Fibroblast of lung (primary cell): ENCODE data around the gene MYOM3. TPM values are rescaled to one million over a fixed set of nuclear protein-coding genes. Genes with fewer than 3 reads are reported as not detected.

Experiments used
- DNase-seq, 2 donors: peaks; one replicate each; pipeline versions ENCODE4 v3.0.0 to v3.0.0-alpha.2; 2010; ENCODE audit warnings: low read depth in 2 of 2
- H2AFZ ChIP-seq: 2 replicates; pipeline ENCODE4 v1.5.1; 2012; ENCODE audit warnings: low read length, control low read depth, inconsistent platforms
- H3K27ac ChIP-seq: 2 replicates; pipeline ENCODE4 v1.5.1; 2011; ENCODE audit warnings: low read length, control low read depth; ENCODE audit not compliant: insufficient read depth
- H3K27me3 ChIP-seq: 2 replicates; pipeline ENCODE4 v1.5.1; 2011; ENCODE audit warnings: mild to moderate bottlenecking, low read length; ENCODE audit not compliant: control insufficient read depth, insufficient read depth
- H3K36me3 ChIP-seq: 2 replicates; pipeline ENCODE4 v1.5.1; 2011; ENCODE audit warnings: low read length; ENCODE audit not compliant: control insufficient read depth, insufficient read depth
- H3K4me1 ChIP-seq: 2 replicates; pipeline ENCODE4 v1.5.1; 2011; ENCODE audit warnings: low read length; ENCODE audit not compliant: control insufficient read depth, insufficient read depth; ENCODE audit errors: extremely low read depth
- H3K4me2 ChIP-seq: 2 replicates; pipeline ENCODE4 v1.5.1; 2011; ENCODE audit warnings: low read length, control low read depth; ENCODE audit not compliant: insufficient read depth; ENCODE audit errors: extremely low read depth
- H3K4me3 ChIP-seq, 4 experiments: fragments of 200-600 bp in 1 of 4; sonication (generic) in 1 of 4; replicated peaks in 1 of 4; 2 replicates each; pipeline ENCODE4 v1.5.1; 2011 to 2016; ENCODE audit warnings: low read length in 4 of 4, low read depth in 3 of 4, mild to moderate bottlenecking in 3 of 4, control low read depth in 2 of 4, inconsistent platforms in 1 of 4, mixed read lengths in 1 of 4; ENCODE audit not compliant: insufficient read depth in 1 of 4; ENCODE audit errors: control extremely low read depth in 1 of 4
- H3K79me2 ChIP-seq: 2 replicates; pipeline ENCODE4 v1.5.1; 2012; ENCODE audit warnings: mild to moderate bottlenecking, low read length, inconsistent platforms; ENCODE audit not compliant: control insufficient read depth, insufficient read depth
- H3K9ac ChIP-seq: 2 replicates; pipeline ENCODE4 v1.5.1; 2011; ENCODE audit warnings: mild to moderate bottlenecking, low read length, control low read depth; ENCODE audit not compliant: insufficient read depth
- H3K9me3 ChIP-seq: 2 replicates; pipeline ENCODE4 v1.5.1; 2012; ENCODE audit warnings: low read depth, low read length; ENCODE audit not compliant: control insufficient read depth, insufficient read depth
- H4K20me1 ChIP-seq: 2 replicates; pipeline ENCODE4 v1.5.1; 2011; ENCODE audit warnings: low read length; ENCODE audit not compliant: control insufficient read depth, insufficient read depth; ENCODE audit errors: extremely low read depth
- EZH2 ChIP-seq: IDR thresholded peaks from 2 replicates; pipeline ENCODE4 v1.5.1; 2012; ENCODE audit warnings: low read length, control low read depth, mild to moderate bottlenecking; ENCODE audit errors: missing control alignments
- polyA plus RNA-seq, 2 donors: library from polyadenylated mRNA; depleted of rRNA in 1 of 2; stranded (reverse) in 1 of 2; unstranded in 1 of 2; fragments of >200 nt; gene quantifications; 2 replicates each; pipeline ENCODE4 v1.2.1, GENCODE V29; 2011 to 2012; ENCODE audit warnings: missing spikeins in 1 of 2
- total RNA-seq: library from RNA; depleted of rRNA; stranded (reverse); fragments of >200 nt; gene quantifications from 2 replicates; pipeline ENCODE4 v1.2.1, GENCODE V29; 2014
- TF ChIP-seq, protein P1 (sequence below), 2 donors: IDR thresholded peaks in 1 of 2; conservative IDR thresholded peaks in 1 of 2; 1 replicate in 1 of 2; 2 replicates in 1 of 2; pipeline ENCODE4 v1.5.1; 2011 to 2012; ENCODE audit warnings: low read length in 2 of 2, control low read depth in 1 of 2, inconsistent platforms in 1 of 2, low read depth in 1 of 2, mild to moderate bottlenecking in 1 of 2

Gene MYOM3
- total and polyA plus RNA-seq, 2 donors (not counting 1 experiment from before 2014, with no cell fraction given), result not detected

DNA sequence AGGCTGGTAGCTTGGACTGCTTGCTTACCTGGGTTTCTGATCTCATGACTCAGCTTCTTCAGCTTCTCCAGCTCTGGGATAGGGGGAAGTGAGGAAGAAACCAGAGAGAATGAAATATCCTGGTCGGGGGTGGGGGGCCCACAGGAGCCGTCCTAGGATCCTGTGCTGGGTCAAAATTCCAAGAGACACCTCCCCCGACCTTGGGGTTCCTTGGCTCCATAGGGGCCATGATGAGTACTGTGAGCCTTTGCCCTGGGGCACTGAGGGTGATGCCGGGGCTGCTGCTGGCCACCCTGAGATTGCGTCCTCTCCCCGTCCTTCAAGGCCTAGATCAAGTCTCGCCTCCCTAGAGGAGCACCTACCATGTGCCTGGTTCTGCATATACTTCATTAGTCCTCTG, 40.0 kb downstream of the MYOM3 start:
- Histone ChIP-seq H3K4me3 (no peak overlapping the region), H3K27me3 (no peaks in the 10 kb centered on the region), H2AFZ (no peak overlapping the region), H3K9me3 (no peaks in the 10 kb centered on the region), H3K4me1 (no peaks in the 10 kb centered on the region), H3K4me2 (no peak overlapping the region), H3K36me3 (no peaks in the 10 kb centered on the region), H3K79me2 (no peaks in the 10 kb centered on the region), H3K27ac (no peak overlapping the region), H3K9ac (no peak overlapping the region), H4K20me1 (no peaks in the 10 kb centered on the region)
- TF ChIP-seq, protein P1, sequence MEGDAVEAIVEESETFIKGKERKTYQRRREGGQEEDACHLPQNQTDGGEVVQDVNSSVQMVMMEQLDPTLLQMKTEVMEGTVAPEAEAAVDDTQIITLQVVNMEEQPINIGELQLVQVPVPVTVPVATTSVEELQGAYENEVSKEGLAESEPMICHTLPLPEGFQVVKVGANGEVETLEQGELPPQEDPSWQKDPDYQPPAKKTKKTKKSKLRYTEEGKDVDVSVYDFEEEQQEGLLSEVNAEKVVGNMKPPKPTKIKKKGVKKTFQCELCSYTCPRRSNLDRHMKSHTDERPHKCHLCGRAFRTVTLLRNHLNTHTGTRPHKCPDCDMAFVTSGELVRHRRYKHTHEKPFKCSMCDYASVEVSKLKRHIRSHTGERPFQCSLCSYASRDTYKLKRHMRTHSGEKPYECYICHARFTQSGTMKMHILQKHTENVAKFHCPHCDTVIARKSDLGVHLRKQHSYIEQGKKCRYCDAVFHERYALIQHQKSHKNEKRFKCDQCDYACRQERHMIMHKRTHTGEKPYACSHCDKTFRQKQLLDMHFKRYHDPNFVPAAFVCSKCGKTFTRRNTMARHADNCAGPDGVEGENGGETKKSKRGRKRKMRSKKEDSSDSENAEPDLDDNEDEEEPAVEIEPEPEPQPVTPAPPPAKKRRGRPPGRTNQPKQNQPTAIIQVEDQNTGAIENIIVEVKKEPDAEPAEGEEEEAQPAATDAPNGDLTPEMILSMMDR (conservative IDR thresholded peaks at IDR 0.05 in 1 of 2, IDR thresholded peaks at IDR 0.05 in 1 of 2; ENCODE audit: low read depth in 1 of 2, low read length in 2 of 2), result no peak
- no peak for TF ChIP-seq EZH2
- no peak for DNase-seq

DNA sequence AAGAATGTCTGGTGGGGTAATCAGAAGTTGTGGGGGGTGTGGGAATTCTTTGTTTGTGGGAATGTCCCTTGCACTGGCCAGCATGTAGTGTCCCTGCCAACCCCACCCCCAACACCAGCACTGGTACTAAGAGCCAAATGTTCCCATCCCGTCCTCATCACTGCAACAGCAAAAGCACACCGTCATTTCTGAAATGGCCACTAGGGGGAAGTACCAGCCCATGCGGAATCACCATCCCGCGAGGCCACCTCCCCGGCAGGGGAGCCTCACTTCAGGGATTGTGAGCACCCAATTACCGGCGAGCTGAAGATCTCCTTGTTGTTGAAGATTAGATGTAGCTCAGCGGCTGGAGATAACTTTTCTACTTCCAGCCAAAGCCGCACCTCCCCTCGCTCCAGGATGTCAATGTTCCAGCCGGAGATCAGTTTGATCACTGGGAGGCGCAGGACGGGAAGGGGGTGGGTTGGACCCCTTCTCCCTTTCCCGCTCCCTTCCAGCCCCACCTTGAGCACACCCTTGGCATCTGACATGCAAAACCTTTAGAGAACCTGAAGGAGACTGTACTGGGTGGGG, 41.0 kb downstream of the MYOM3 start:
- no peak overlapping the region for H3K27ac ChIP-seq
- no peaks in the 10 kb centered on the region for H3K79me2 ChIP-seq
- TF ChIP-seq, protein P1 (conservative IDR thresholded peaks at IDR 0.05 in 1 of 2, IDR thresholded peaks at IDR 0.05 in 1 of 2; ENCODE audit: low read depth in 1 of 2, low read length in 2 of 2), result peak; percentile 78 to 89
- TF ChIP-seq EZH2, result no peak
- DNase-seq, result peak; percentile 60 to 74
- no peak overlapping the region for H3K4me2 ChIP-seq
- H3K36me3 ChIP-seq, result no peaks in the 10 kb centered on the region
- H4K20me1 ChIP-seq, result no peaks in the 10 kb centered on the region
- H3K9ac ChIP-seq, result no peak overlapping the region
- no peaks in the 10 kb centered on the region for H3K9me3 ChIP-seq
- no peaks in the 10 kb centered on the region for H3K27me3 ChIP-seq
- no peaks in the 10 kb centered on the region for H3K4me1 ChIP-seq
- peak overlapping the region in 1 of 4 experiments; percentile 16 for H3K4me3 ChIP-seq
- H2AFZ ChIP-seq, result no peak overlapping the region

DNA sequence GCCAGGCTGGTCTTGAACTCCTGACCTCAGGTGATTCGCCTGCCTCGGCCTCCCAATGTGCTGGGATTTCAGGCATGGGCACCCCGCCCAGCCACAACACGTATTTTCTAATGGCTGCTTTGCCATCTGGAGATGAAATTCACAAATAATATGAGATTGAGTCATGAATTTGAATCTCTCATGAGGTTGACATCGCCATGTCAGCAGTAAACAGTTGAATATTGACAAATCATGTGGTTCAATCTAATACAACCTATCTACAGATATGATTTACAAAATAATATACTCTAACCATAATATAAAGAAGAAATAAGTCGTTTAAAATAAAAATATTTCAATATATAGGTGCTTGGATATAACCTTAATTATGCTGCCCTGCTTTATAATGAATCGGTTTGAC, 42.1 kb downstream of the MYOM3 start:
- Histone ChIP-seq H2AFZ (no peak overlapping the region), H3K9me3 (no peaks in the 10 kb centered on the region), H3K36me3 (no peaks in the 10 kb centered on the region), H3K4me3 (no peak overlapping the region), H3K27me3 (peaks cover 5% of the 10 kb centered on the region), H3K27ac (no peak overlapping the region), H3K79me2 (no peaks in the 10 kb centered on the region), H3K4me2 (no peak overlapping the region), H4K20me1 (no peaks in the 10 kb centered on the region), H3K4me1 (no peaks in the 10 kb centered on the region), H3K9ac (no peak overlapping the region)
- no peak for DNase-seq
- TF ChIP-seq, protein P1 (conservative IDR thresholded peaks at IDR 0.05 in 1 of 2, IDR thresholded peaks at IDR 0.05 in 1 of 2; ENCODE audit: low read depth in 1 of 2, low read length in 2 of 2), result no peak
- TF ChIP-seq EZH2, result no peak
